ENCODE data around the gene MAB21L3.

DNA sequence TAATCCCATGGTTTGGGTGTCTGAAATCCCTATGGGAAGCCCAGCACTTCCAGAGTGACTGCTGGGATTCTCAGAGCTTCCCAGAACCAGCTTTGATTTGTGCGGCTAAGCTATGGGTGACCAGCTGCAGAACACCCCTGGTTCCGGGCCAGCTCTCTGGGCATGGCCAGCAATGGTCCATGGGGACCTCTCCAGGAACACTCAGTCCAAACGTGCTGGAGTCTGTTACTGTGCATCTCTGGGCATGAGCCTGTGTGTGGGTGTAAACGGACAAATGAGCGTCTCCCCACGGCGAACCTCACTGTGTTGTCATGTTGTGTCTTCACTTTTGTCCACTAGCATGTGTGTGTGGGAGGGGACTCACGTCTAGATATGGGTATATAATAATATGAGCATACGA lies 54.4 kb downstream of the MAB21L3 start:
- no peak for TF ChIP-seq EZH2phosphoT487 (conservative IDR thresholded peaks at IDR 0.05; ENCODE audit: low read length)
- TF ChIP-seq, protein P1, sequence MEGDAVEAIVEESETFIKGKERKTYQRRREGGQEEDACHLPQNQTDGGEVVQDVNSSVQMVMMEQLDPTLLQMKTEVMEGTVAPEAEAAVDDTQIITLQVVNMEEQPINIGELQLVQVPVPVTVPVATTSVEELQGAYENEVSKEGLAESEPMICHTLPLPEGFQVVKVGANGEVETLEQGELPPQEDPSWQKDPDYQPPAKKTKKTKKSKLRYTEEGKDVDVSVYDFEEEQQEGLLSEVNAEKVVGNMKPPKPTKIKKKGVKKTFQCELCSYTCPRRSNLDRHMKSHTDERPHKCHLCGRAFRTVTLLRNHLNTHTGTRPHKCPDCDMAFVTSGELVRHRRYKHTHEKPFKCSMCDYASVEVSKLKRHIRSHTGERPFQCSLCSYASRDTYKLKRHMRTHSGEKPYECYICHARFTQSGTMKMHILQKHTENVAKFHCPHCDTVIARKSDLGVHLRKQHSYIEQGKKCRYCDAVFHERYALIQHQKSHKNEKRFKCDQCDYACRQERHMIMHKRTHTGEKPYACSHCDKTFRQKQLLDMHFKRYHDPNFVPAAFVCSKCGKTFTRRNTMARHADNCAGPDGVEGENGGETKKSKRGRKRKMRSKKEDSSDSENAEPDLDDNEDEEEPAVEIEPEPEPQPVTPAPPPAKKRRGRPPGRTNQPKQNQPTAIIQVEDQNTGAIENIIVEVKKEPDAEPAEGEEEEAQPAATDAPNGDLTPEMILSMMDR (IDR thresholded peaks at IDR 0.05; ENCODE audit: insufficient read depth, low read length, poor library complexity, severe bottlenecking): no peak

Data from SU-DHL-6 (cell line).